Measurements from ENCODE around the gene CBL.
"Not testable (repeated sequence)": the region's sequence is repeated elsewhere in the genome, so short reads cannot be mapped to it uniquely, and the experiment has no call there.

Gene CBL

DNA sequence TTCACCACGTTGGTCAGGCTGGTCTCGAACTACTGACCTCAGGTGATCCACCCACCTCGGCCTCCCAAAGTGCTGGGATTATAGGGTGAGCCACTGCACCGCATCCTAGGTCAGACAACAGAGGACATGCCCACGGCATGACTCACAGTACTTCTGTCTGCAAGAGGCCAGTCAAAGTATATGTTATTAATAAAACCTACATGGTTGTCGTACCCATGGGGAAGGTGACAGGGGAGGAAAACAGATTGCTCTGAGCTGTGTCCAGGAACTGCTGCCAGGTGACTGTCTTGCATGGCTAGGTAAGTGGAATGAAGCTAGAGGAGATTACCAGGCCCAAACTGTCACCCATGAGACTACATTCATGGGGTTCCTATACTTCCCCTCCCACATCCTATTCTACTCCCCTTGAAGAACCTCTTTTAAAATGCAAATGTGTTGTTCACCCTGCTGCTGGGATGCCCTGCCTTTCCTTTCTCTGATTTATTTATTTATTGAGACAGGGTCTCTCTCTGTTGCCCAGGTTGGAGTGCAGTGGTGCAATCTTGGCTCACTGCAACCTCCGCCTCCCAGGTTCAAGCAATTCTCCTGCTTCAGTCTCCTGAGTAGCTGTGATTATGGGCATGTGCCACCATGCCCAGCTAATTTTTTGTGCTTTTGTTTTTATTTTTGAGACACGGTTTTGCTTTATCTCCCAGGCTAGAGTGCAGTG, 39.6 kb upstream of the CBL start:
- TF ChIP-seq, protein P1, sequence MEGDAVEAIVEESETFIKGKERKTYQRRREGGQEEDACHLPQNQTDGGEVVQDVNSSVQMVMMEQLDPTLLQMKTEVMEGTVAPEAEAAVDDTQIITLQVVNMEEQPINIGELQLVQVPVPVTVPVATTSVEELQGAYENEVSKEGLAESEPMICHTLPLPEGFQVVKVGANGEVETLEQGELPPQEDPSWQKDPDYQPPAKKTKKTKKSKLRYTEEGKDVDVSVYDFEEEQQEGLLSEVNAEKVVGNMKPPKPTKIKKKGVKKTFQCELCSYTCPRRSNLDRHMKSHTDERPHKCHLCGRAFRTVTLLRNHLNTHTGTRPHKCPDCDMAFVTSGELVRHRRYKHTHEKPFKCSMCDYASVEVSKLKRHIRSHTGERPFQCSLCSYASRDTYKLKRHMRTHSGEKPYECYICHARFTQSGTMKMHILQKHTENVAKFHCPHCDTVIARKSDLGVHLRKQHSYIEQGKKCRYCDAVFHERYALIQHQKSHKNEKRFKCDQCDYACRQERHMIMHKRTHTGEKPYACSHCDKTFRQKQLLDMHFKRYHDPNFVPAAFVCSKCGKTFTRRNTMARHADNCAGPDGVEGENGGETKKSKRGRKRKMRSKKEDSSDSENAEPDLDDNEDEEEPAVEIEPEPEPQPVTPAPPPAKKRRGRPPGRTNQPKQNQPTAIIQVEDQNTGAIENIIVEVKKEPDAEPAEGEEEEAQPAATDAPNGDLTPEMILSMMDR (IDR thresholded peaks at IDR 0.05; ENCODE audit: unreplicated experiment in 3 of 3) = no peak
- peak overlapping the region in 2 of 3 experiments; percentile 10 to 56 for H3K4me3 Mint-ChIP-seq
- H3K4me1 Mint-ChIP-seq = no peaks in the 10 kb centered on the region
- H3K27me3 Mint-ChIP-seq (ENCODE audit: low read depth) = peaks cover 7% of the 10 kb centered on the region
- H3K27ac Mint-ChIP-seq = peak overlapping the region; percentile 54 to 56 (median 55)
- H3K9me3 Mint-ChIP-seq = no peaks in the 10 kb centered on the region
- H3K36me3 Mint-ChIP-seq (ENCODE audit: low read depth) = no peaks in the 10 kb centered on the region

DNA sequence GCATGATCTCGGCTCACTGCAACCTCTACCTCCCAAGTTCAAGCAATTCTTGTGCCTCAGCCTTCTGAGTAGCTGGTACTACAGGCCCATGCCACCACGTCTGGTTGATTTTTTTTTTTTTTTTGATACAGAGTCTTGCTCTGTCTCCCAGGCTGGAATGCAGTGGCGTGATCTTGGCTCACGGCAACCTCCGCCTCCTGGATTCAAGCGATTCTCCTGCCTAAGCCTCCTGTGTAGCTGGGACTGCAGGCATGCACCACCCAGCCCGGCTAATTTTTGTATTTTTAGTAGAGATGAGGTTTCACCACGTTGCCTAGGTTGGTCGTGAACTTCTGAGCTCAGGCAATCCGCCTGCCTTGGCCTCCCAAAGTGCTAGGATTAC, 39.1 kb upstream of the CBL start:
- Mint-ChIP-seq H3K4me3 (peak overlapping the region in 2 of 3 experiments; percentile 15 to 56), H3K27ac (peak overlapping the region in 2 of 3 experiments; percentile 54 to 55)
- not testable (repeated sequence) for H3K4me1 Mint-ChIP-seq; H3K36me3 Mint-ChIP-seq (ENCODE audit: low read depth); H3K9me3 Mint-ChIP-seq; H3K27me3 Mint-ChIP-seq (ENCODE audit: low read depth)

DNA sequence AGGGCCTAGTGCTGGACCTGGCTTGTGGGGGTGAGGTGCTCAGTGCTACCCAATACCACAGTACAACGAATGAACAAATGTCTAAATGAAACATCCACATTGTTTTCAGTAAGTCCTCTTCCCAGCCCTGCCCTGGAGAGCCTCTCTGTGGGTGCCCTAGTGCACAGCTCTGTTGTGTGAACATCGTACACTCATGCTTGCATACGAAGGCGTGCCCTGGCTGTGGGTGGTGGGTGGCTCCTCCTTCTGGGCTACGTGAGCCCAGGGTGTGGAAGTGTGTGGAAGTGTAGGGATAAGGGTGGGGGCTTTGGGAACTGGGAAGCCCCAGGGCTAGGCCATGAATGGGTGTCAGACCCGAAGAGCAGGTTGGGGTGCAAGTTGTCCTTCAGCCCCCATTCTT, 38.2 kb upstream of the CBL start:
- Mint-ChIP-seq H3K27ac (peak overlapping the region in 1 of 3 experiments; percentile 82), H3K4me1 (no peaks in the 10 kb centered on the region), H3K27me3 (ENCODE audit: low read depth) (peaks cover 7% of the 10 kb centered on the region), H3K4me3 (peak overlapping the region; percentile 71 to 82 (median 80)), H3K9me3 (no peaks in the 10 kb centered on the region), H3K36me3 (ENCODE audit: low read depth) (no peaks in the 10 kb centered on the region)
- TF ChIP-seq, protein P1 (IDR thresholded peaks at IDR 0.05; ENCODE audit: unreplicated experiment in 3 of 3) = no peak

DNA sequence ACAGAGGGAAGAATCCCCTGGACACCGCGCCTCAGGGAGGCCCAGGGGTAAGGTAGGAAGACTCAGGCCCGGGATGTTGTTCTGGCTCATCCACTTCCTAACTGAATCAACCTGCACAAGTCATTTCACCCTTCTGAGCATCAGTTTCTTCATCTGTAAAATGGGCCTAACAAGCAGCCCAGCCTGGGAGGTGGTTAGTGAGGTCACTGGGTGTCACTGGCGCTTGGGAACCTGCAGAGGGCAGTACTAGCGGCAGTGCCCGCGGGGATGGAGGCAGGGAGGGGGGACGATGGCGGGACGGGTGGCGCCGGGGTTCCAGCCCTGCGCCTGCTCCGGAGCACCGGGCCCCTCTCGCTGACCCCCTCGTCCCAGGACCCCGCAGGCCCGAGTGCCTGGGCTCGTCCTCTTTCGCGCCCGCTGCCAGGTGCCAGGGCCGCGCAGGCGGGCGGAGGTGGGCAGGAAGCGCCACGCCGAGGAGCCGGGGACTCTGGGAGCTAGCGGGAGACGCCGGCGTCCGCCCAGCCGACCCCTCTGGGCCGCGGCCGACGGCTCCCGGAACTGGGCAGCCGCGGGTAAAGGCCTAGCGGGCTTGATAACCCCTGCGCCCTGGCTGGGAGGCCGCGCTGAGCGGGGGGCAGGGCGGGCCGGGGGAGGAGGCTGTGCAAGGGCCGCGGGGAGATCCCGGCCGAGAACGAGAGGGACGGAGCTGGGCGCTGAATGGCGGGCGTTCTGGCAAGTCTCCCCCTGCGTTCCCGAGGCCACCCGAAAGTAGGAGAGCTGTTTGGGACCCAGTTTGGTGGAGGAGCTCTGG, 37.5 kb upstream of the CBL start, which contains the start of gene NLRX1:
NLRX1 (plus strand) TSS at position 255 of the 811 bp plus-strand sequence. CDS start 2,679 bp downstream, outside the sequence.
- H3K27me3 Mint-ChIP-seq (ENCODE audit: low read depth) = peaks cover 7% of the 10 kb centered on the region
- TF ChIP-seq, protein P1 (IDR thresholded peaks at IDR 0.05; ENCODE audit: unreplicated experiment in 3 of 3) = peak; percentile 60 to 73 (median 68)
- no peaks in the 10 kb centered on the region for H3K36me3 Mint-ChIP-seq (ENCODE audit: low read depth)
- peak within 1 kb of the TSS; percentile 81 to 90 (median 88) for H3K4me3 Mint-ChIP-seq
- H3K4me1 Mint-ChIP-seq = no peaks in the 10 kb centered on the region
- H3K27ac Mint-ChIP-seq = peak within 1 kb of the TSS; percentile 86 to 92 (median 88)
- no peaks in the 10 kb centered on the region for H3K9me3 Mint-ChIP-seq

DNA sequence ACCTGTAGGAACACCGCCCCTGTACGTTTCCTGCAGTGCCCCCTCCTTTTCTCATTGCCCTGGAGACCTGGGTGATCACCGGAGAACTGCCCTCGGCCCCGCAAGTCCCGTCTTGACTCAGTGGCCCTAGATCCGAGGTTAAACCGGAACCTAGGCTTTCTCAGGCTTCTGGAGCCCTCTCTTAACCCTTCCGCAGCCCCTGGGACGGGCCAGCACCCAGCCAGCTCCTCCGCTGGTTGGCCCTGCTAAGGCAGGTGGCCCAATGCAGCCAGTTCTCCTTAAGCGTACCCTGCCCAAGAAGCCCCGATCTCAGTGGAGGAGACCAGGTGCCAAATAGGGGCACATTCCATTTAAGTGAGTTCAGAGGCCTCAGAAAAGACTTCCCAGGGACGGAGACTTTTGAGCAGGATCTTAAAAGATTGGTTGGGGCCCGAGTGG, 36.8 kb upstream of the CBL start:
- TF ChIP-seq, protein P1 (IDR thresholded peaks at IDR 0.05; ENCODE audit: unreplicated experiment in 3 of 3) = no peak
- no peaks in the 10 kb centered on the region for H3K36me3 Mint-ChIP-seq (ENCODE audit: low read depth)
- no peaks in the 10 kb centered on the region for H3K4me1 Mint-ChIP-seq
- H3K4me3 Mint-ChIP-seq = peak overlapping the region; percentile 81 to 90 (median 88)
- H3K27ac Mint-ChIP-seq = peak overlapping the region; percentile 86 to 92 (median 88)
- peaks cover 7% of the 10 kb centered on the region for H3K27me3 Mint-ChIP-seq (ENCODE audit: low read depth)
- no peaks in the 10 kb centered on the region for H3K9me3 Mint-ChIP-seq

DNA sequence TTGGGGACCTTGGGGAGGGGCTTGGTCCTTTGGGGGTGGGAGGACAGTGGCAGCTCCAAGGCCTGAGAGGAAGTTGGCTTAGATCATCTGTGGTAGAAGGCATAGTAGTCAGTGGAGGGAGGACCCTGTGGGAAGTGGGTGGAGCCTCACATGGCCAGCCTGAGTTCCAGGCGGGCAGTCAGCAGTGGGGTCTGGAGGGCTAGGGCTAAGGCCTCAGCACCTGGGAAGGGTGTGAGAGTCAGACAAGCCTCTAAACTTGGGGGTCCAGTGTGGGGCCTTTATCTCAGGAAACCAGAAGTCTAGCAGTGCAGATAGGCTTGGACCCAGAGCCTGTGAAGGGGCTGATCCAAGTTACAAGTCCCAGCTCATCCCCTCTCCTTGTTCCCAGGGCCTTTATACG, 33.6 kb upstream of the CBL start:
- H3K4me3 Mint-ChIP-seq = no peak overlapping the region
- H3K36me3 Mint-ChIP-seq (ENCODE audit: low read depth) = no peaks in the 10 kb centered on the region
- H3K27ac Mint-ChIP-seq = no peak overlapping the region
- TF ChIP-seq, protein P1 (IDR thresholded peaks at IDR 0.05; ENCODE audit: unreplicated experiment in 3 of 3) = no peak
- H3K27me3 Mint-ChIP-seq (ENCODE audit: low read depth) = no peaks in the 10 kb centered on the region
- no peaks in the 10 kb centered on the region for H3K9me3 Mint-ChIP-seq
- no peaks in the 10 kb centered on the region for H3K4me1 Mint-ChIP-seq
